Pancreas (tissue), 10 donors: ENCODE measurements around the gene COL4A1. TPM values are rescaled to one million over a fixed set of nuclear protein-coding genes. Genes with fewer than 3 reads are reported as not detected.

Experiments
- ATAC-seq, 4 donors: fragments of 200-7000 bp; cut with Tn5 transposase; one replicate each; pipeline versions ENCODE4 v1.8.0 to v1.9.1; 2020; ENCODE audit warnings: mild to moderate bottlenecking in 4 of 4, moderate library complexity in 4 of 4
- DNase-seq, 6 donors: peaks; one replicate each; pipeline ENCODE4 v3.0.0-alpha.2; 2020
- FAIRE-seq: peaks from 2 replicates; lab custom pipeline; 2012; peaks lifted over from hg19 to GRCh38; lab: Jason Lieb, UNC
- H3K27ac ChIP-seq, 4 donors: fragments of 200-600 bp; sonication (generic); 1 replicate in 3 of 4; 2 replicates in 1 of 4; pipeline versions ENCODE4 v1.5.0 to v1.8.0; 2020
- H3K27me3 ChIP-seq, 4 donors: fragments of 200-600 bp; one replicate each; pipeline ENCODE4 v1.8.0; 2021
- H3K36me3 ChIP-seq, 3 donors: fragments of 200-600 bp; sonication (generic) in 1 of 3; one replicate each; pipeline versions ENCODE4 v1.5.0 to v1.8.0; 2020 to 2021
- H3K4me1 ChIP-seq, 3 donors: fragments of 200-600 bp; one replicate each; pipeline ENCODE4 v1.8.0; 2021
- H3K4me3 ChIP-seq, 4 donors: fragments of 200-600 bp; sonication (generic) in 2 of 4; one replicate each; pipeline versions ENCODE4 v1.5.0 to v1.8.0; 2020 to 2021
- H3K9me3 ChIP-seq, 4 donors: fragments of 200-600 bp; one replicate each; pipeline ENCODE4 v1.8.0; 2021
- WGBS, 2 donors: extraction: QIAGEN DNeasy Blood & Tissue Kit; methylation state at CpG; one replicate each; pipeline ENCODE4 v1.1.7; 2013; 5-methylcytosine and 5-hydroxymethylcytosine counted together
- intact Hi-C, 3 donors: fragments of 100-400 bp; cut with DNase I; formaldehyde crosslinking; loops; one replicate each; pipeline versions ENCODE4 v1.11.1 to v1.14.2; 2022
- polyA plus RNA-seq, 2 donors: library from polyadenylated mRNA; stranded (reverse); fragments of 200-250 nt; gene quantifications; one replicate each; pipeline ENCODE4 v1.2.3, GENCODE V29; 2013
- total RNA-seq, 6 donors: library from RNA; stranded (reverse); fragmentation: NEBNext Ultra II Directional in 4 of 6; extraction: Animal tissue kit (Norgen Biotek cat#: 25700) in 4 of 6; gene quantifications; one replicate each; pipeline versions ENCODE4 v1.2.1 to v1.2.4, GENCODE V29; 2021 to 2023
- TF ChIP-seq, protein P1 (sequence below), 4 donors: fragments of 200-600 bp; sonication (generic) in 3 of 4; IDR thresholded peaks; one replicate each; pipeline versions ENCODE4 v1.5.0 to v1.8.0; 2021; ENCODE audit warnings: antibody characterized with exemption in 4 of 4
- donor health status: healthy with polysubstance abuse.
- donor health status: DM: no; HTN: no; CAD: no; lungs with moderate emphysema.
- donor health status: DM: no; HTN: no; CAD: no.
- donor health status: control.
- donor health status: control.
- donor health status: Bipolar disorder and iron deficiency.
- donor health status: DM: yes; HTN: yes; CAD: no.
- donor health status: DM: no; HTN: no; CAD: no.
- donor health status: DM: no; HTN: no; CAD: no.
- donor health status: DM: yes; HTN: yes; CAD: no.

Gene COL4A1
- total and polyA plus RNA-seq, 8 donors: 20.7 to 167 (median 35.6) TPM

DNA sequence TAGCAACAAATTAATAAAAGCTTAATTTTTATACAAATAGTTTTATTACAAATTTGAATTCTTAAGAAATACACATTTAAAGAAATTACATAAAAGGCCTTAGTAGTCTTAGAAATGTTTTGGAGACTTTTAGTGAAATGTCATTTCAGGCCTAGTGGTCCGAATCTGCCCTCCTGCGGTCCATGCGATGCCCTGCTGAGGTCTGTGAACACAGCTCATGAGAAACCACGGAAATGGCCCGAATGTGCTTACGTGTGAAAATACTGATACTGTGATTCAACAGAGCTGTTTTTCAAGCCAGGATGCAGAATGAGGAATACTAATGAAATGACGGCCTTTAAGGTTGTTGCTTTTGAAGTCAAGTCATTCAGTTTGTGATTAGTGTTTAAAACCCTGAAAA, 157.9 kb downstream of the COL4A1 start:
- Histone ChIP-seq H3K4me1 (no peaks in the 10 kb centered on the region), H3K36me3 (peaks cover 0 to 9% (median 0%) of the 10 kb centered on the region in 3 donors), H3K27me3 (no peaks in the 10 kb centered on the region), H3K4me3 (no peak overlapping the region), H3K9me3 (no peaks in the 10 kb centered on the region), H3K27ac (no peak overlapping the region)
- intact Hi-C loops: no loop called here
- DNase-seq: no peak
- TF ChIP-seq, protein P1, sequence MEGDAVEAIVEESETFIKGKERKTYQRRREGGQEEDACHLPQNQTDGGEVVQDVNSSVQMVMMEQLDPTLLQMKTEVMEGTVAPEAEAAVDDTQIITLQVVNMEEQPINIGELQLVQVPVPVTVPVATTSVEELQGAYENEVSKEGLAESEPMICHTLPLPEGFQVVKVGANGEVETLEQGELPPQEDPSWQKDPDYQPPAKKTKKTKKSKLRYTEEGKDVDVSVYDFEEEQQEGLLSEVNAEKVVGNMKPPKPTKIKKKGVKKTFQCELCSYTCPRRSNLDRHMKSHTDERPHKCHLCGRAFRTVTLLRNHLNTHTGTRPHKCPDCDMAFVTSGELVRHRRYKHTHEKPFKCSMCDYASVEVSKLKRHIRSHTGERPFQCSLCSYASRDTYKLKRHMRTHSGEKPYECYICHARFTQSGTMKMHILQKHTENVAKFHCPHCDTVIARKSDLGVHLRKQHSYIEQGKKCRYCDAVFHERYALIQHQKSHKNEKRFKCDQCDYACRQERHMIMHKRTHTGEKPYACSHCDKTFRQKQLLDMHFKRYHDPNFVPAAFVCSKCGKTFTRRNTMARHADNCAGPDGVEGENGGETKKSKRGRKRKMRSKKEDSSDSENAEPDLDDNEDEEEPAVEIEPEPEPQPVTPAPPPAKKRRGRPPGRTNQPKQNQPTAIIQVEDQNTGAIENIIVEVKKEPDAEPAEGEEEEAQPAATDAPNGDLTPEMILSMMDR (IDR thresholded peaks at IDR 0.05): no peak
- no peak for ATAC-seq
- 85 to 92% methylated on average over 7 of the region's 7 CpGs for WGBS, 2 donors
- no peak for FAIRE-seq

DNA sequence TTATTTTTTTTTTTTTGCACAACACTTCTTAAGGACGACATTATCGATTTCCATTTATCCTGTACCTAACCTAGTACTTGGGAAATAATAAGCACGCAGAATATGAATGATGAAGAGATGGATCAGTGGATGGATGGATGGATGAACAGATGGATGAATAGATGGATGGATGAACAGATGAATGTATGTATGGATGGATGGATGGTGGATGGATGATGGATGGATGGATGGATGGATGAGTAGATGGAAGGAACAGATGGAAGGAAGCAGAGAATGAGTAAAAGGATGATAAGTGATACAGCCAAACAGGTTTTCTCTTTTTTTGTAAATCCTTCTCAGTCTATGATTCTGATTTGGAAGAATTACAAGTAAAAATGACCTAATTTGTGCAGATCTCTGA, 166.9 kb downstream of the COL4A1 start:
- DNase-seq (no peak), ATAC-seq (no peak), FAIRE-seq (no peak)
- Histone ChIP-seq H3K4me1 (no peaks in the 10 kb centered on the region), H3K27me3 (no peaks in the 10 kb centered on the region), H3K4me3 (no peak overlapping the region), H3K27ac (no peak overlapping the region), H3K36me3 (no peaks in the 10 kb centered on the region), H3K9me3 (no peaks in the 10 kb centered on the region)
- TF ChIP-seq, protein P1 (IDR thresholded peaks at IDR 0.05): no peak
- intact Hi-C loops: no loop called here
- 72 to 84% methylated on average over 3 of the region's 3 CpGs for WGBS, 2 donors

DNA sequence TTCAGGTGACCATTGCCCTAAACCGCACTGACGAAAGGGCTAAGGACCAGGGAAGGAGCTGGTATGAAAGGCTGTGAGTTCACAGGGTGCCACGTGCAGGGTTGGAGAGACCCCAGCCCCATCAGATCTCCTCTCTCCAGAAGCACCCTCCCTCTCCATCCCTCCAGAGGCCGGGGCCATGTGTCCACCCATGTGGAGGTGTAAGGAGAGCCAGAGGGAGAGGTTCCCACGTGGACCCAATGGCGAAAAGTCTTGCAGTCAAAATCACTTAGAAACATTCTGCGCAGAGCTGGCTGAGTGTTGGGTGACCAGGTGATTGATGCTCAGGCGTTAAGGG, 168.3 kb downstream of the COL4A1 start:
- peak in 1 of 4 donors; percentile 17 for ATAC-seq
- TF ChIP-seq, protein P1 (IDR thresholded peaks at IDR 0.05): no peak
- no peak for FAIRE-seq
- intact Hi-C loops: no loop called here
- Histone ChIP-seq H3K4me3 (peak overlapping the region; percentile 57 to 62 (median 60)), H3K9me3 (no peaks in the 10 kb centered on the region), H3K27me3 (no peaks in the 10 kb centered on the region), H3K27ac (peak overlapping the region; percentile 46 to 82 (median 76)), H3K36me3 (no peaks in the 10 kb centered on the region), H3K4me1 (no peaks in the 10 kb centered on the region)
- WGBS, 2 donors: 12 to 17% methylated on average over 8 of the region's 8 CpGs
- no peak for DNase-seq

DNA sequence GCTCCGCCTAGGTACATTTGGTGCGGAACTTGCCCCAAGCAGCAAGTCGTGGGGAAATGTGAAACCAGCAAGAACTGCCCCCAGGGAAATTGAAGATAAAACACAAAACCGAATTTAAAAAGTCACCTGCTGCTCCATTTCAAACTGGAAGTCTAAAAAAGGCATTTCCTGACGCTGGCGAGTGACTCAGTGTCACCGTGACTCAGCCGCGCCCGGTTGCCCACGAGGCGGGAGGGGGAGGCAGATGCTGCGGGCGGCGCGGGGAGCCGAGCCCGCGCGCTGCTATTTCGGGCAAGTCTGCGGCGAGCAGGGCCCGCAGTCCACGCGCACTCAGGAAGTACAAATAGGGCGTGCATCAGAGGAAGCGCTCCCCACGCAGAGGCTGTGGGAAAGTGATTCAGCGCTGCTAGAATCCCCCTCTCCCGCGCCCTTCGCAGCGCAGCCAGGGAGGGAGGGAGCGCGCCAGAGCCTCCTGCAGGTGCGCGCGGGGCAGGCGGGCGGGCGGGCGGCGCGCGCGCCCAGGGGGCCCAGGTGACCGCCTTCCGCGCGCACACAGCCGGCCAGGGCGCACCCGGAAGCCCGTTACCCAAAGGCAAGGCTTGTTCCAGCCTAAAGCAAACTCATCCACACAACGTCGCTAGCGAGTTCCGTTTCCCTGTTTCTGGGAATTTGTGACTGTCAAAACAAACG, 168.8 kb downstream of the COL4A1 start:
- peak; percentile 90 to 92 (median 90) for ATAC-seq
- intact Hi-C loops: no loop called here
- H3K36me3 ChIP-seq: no peaks in the 10 kb centered on the region
- H3K4me1 ChIP-seq: no peaks in the 10 kb centered on the region
- peak; percentile 57 to 80 (median 68) for DNase-seq
- peak overlapping the region; percentile 57 to 62 (median 60) for H3K4me3 ChIP-seq
- H3K27ac ChIP-seq: peak overlapping the region; percentile 46 to 82 (median 76)
- FAIRE-seq: no peak
- 1% methylated on average over 40 to 60 of the region's 60 CpGs for WGBS, 2 donors
- H3K9me3 ChIP-seq: no peaks in the 10 kb centered on the region
- TF ChIP-seq, protein P1 (IDR thresholded peaks at IDR 0.05): no peak
- no peaks in the 10 kb centered on the region for H3K27me3 ChIP-seq

DNA sequence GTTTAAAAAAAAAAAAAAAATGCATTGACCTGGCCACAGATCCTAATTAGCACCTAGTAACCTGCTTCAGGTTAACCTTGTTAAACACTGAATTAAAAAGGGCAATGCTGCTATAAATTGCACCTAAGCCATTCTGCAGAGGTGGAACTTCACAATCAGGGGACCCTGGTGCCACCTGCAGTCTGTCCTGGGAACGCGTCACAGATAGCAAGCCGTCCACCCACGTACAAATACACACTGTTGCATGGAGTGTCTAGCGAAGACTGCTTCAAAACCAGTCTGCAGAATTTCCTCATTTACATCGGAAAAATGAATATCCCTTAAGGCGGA, 169.3 kb downstream of the COL4A1 start:
- no peak for FAIRE-seq

More for the DNA sequence above, 169.3 kb downstream of the COL4A1 start:
- Histone ChIP-seq H3K4me1 (no peaks in the 10 kb centered on the region), H3K4me3 (peak overlapping the region; percentile 57 to 62 (median 60)), H3K27ac (peak overlapping the region; percentile 46 to 82 (median 76)), H3K27me3 (no peaks in the 10 kb centered on the region), H3K36me3 (no peaks in the 10 kb centered on the region), H3K9me3 (no peaks in the 10 kb centered on the region)
- TF ChIP-seq, protein P1 (IDR thresholded peaks at IDR 0.05): peak in 1 of 4 donors; percentile 17
- peak; percentile 70 to 87 (median 84) for ATAC-seq
- WGBS, 2 donors: 0 to 1% methylated on average over 7 of the region's 7 CpGs
- intact Hi-C loops: no loop called here
- DNase-seq: peak in 3 of 6 donors; percentile 37 to 59 (median 53)
